ENCODE measurements around the gene CCNJL.
"Not testable (repeated sequence)": the region's sequence is repeated elsewhere in the genome, so short reads cannot be mapped to it uniquely, and the experiment has no call there.

Gene CCNJL

GRCh38 chr5:160312134-160312959, at the start of gene CCNJL:
TSS of gene CCNJL (minus strand) at chr5:160312564. CDS start at chr5:160311923, 641 bp downstream.
- DNase-seq (ENCODE audit: low read depth): no peak

- no peak for DNase-seq (ENCODE audit: low read depth)
Measured at GRCh38 chr5:160361624-160362228, 49.4 kb upstream of the CCNJL start.

GRCh38 chr5:160360310-160360709, 47.9 kb upstream of the CCNJL start:
- DNase-seq (ENCODE audit: low read depth): no peak

GRCh38 chr5:160359816-160360215, 47.5 kb upstream of the CCNJL start:
- DNase-seq (ENCODE audit: low read depth): no peak

- DNase-seq (ENCODE audit: low read depth): no peak
Measured at GRCh38 chr5:160359242-160359641, 46.9 kb upstream of the CCNJL start.

- DNase-seq (ENCODE audit: low read depth): no peak
Measured at GRCh38 chr5:160357861-160358411, 45.6 kb upstream of the CCNJL start.

GRCh38 chr5:160357394-160357793, 45.0 kb upstream of the CCNJL start:
- DNase-seq (ENCODE audit: low read depth): no peak

GRCh38 chr5:160356550-160357347, 44.4 kb upstream of the CCNJL start:
- DNase-seq (ENCODE audit: low read depth): no peak

- DNase-seq (ENCODE audit: low read depth): no peak
Measured at GRCh38 chr5:160354666-160355065, 42.3 kb upstream of the CCNJL start.

GRCh38 chr5:160353379-160353778, 41.0 kb upstream of the CCNJL start:
- DNase-seq (ENCODE audit: low read depth): no peak

GRCh38 chr5:160352308-160352707, 39.9 kb upstream of the CCNJL start:
- DNase-seq (ENCODE audit: low read depth): no peak

- DNase-seq (ENCODE audit: low read depth): no peak
Measured at GRCh38 chr5:160349935-160350303, 37.6 kb upstream of the CCNJL start.

GRCh38 chr5:160349249-160349934, 37.0 kb upstream of the CCNJL start:
- no peak for DNase-seq (ENCODE audit: low read depth)

- DNase-seq (ENCODE audit: low read depth): no peak
Measured at GRCh38 chr5:160348080-160348479, 35.7 kb upstream of the CCNJL start.

- no peak for DNase-seq (ENCODE audit: low read depth)
Measured at GRCh38 chr5:160347448-160347847, 35.1 kb upstream of the CCNJL start.

- no peak for DNase-seq (ENCODE audit: low read depth)
Measured at GRCh38 chr5:160342413-160342941, 30.1 kb upstream of the CCNJL start.

- no peak for DNase-seq (ENCODE audit: low read depth)
Measured at GRCh38 chr5:160341309-160341870, 29.0 kb upstream of the CCNJL start.

- DNase-seq (ENCODE audit: low read depth): not testable (repeated sequence)
Measured at GRCh38 chr5:160340513-160340912, 28.1 kb upstream of the CCNJL start.

- no peak for DNase-seq (ENCODE audit: low read depth)
Measured at GRCh38 chr5:160339406-160340130, 27.2 kb upstream of the CCNJL start.

- DNase-seq (ENCODE audit: low read depth): not testable (repeated sequence)
Measured at GRCh38 chr5:160334716-160335115, 22.4 kb upstream of the CCNJL start.

- no peak for DNase-seq (ENCODE audit: low read depth)
Measured at GRCh38 chr5:160333721-160334120, 21.4 kb upstream of the CCNJL start.
